ENCODE results near the gene CREM. TPM values are rescaled to one million over a fixed set of nuclear protein-coding genes. Genes with fewer than 3 reads are reported as not detected.

Gene CREM
- total and polyA plus RNA-seq, 10 of the 15 experiments (the other 5 are each of a cell fraction or from before 2014, with no cell fraction given) = 51.3 to 115 (median 70.6) TPM

GRCh38 chr10:35184527-35185171 lies 58.0 kb downstream of the CREM start:
- POLR2A ChIA-PET = interaction anchor here (0.6 to 1.7 kb wide), 5 partner anchors 11 to 57 kb away, joined by 3 to 4 read pairs (median 4); no protein-coding TSS in a partner anchor
- in situ Hi-C loops (cut with MboI) = no loop called here
- peak; percentile 74 for FAIRE-seq
- peak; percentile 42; the same call in 1 of the 2 replicates for TF ChIP-seq TCF7 (IDR thresholded peaks at IDR 0.05; ENCODE audit: borderline replicate concordance)
- TF ChIP-seq PRDM15 (CRISPR knock-in tag; IDR thresholded peaks at IDR 0.05) = no peak
- TF ChIP-seq EZH2 (IDR thresholded peaks at IDR 0.05; ENCODE audit: borderline replicate concordance, control insufficient read depth, low read depth, low read length) = no peak
- peak; percentile 52 for TF ChIP-seq NFIC (IDR thresholded peaks at IDR 0.05; ENCODE audit: low read depth, low read length)
- TF ChIP-seq SPI1 (IDR thresholded peaks at IDR 0.05; ENCODE audit: borderline replicate concordance, insufficient read depth, low read depth, low read length) = peak; percentile 44; the same call in 1 of the 2 replicates
- peak; percentile 67; the same call in 1 of the 2 replicates for TF ChIP-seq ZBTB40 (IDR thresholded peaks at IDR 0.05; ENCODE audit: borderline replicate concordance)
- TF ChIP-seq ETV6 (conservative IDR thresholded peaks at IDR 0.05 in 1 of 2, IDR thresholded peaks at IDR 0.05 in 1 of 2; ENCODE audit: borderline replicate concordance in 1 of 2, low read depth in 1 of 2) = 0 out of 4 replicates have a peak, but pooled peaks of 1 of the 2 experiments have one; percentile 19
- 0 out of 2 replicates have a peak, but pooled peaks have one; percentile 7 for TF ChIP-seq PKNOX1 (IDR thresholded peaks at IDR 0.05)
- no peak for TF ChIP-seq PAX8 (IDR thresholded peaks at IDR 0.05)
- no peak for TF ChIP-seq RBBP5 (conservative IDR thresholded peaks at IDR 0.05)
- peak in 1 of 2 experiments; percentile 51; a peak in 1 of 4 replicates for TF ChIP-seq EP300 (IDR thresholded peaks at IDR 0.05; ENCODE audit: borderline replicate concordance in 1 of 2, control insufficient read depth in 1 of 2, low read depth in 2 of 2, low read length in 2 of 2)
- no peak for TF ChIP-seq NBN (IDR thresholded peaks at IDR 0.05)

More at GRCh38 chr10:35184527-35185171, 58.0 kb downstream of the CREM start:
- ChIA-PET RAD21 (ENCODE audit: unreplicated experiment) (interaction anchor here (0.8 to 5.0 kb wide), 12 partner anchors 11 to 57 kb away, joined by 3 to 57 read pairs (median 4); partner anchors contain the start of gene CREM), CTCF (interaction anchor here (0.6 to 5.4 kb wide), 9 partner anchors 10 to 190 kb away, joined by 3 to 54 read pairs (median 5); partner anchors contain the start of gene CREM), SMC1A (ENCODE audit: uncharacterized antibody, unreplicated experiment) (interaction anchor here (0.6 to 4.9 kb wide), 15 partner anchors 11 to 988 kb away, joined by 3 to 48 read pairs (median 6); no protein-coding TSS in a partner anchor)
- no TSS peak for BruUV-seq (replicated peaks)
- H3K4me1 ChIP-seq (ENCODE audit: control insufficient read depth, insufficient read depth, low read length) = peaks cover 22% of the 10 kb centered on the region
- no peaks in the 10 kb centered on the region for H3K27me3 ChIP-seq (replicated peaks in 1 of 2; ENCODE audit: control insufficient read depth in 2 of 2, insufficient read depth in 2 of 2, low read length in 1 of 2)
- peak overlapping the region; percentile 37 for H2AFZ ChIP-seq (ENCODE audit: control insufficient read depth, low read depth, low read length)
- peak overlapping the region; percentile 77 for H3K4me2 ChIP-seq (ENCODE audit: control insufficient read depth, insufficient read depth)
- H3K79me2 ChIP-seq (ENCODE audit: control insufficient read depth, insufficient read depth, low read length) = no peaks in the 10 kb centered on the region
- no peak for DNase-seq (ENCODE audit: low read depth, low spot score)
- H3K9me3 ChIP-seq (replicated peaks; ENCODE audit: control insufficient read depth, insufficient read depth, low read length) = no peaks in the 10 kb centered on the region
- H4K20me1 ChIP-seq (ENCODE audit: control insufficient read depth, insufficient read depth) = no peaks in the 10 kb centered on the region
- H3K9ac ChIP-seq (ENCODE audit: control insufficient read depth, insufficient read depth, low read length) = no peak overlapping the region
- peak; percentile 74 for ATAC-seq
- H3K4me3 ChIP-seq = no peak overlapping the region; the same call in 1 of the 2 replicates
- WGBS (ENCODE audit: insufficient coverage, insufficient replicate concordance, low lambda C conversion rate, missing lambda C conversion rate) = 0% methylated on average over 3 of the region's 4 CpGs
- intact Hi-C loops (cut with micrococcal nuclease; ENCODE audit: unreplicated experiment) = loop anchor here (2.0 kb wide), 2 partner anchors 36 to 58 kb away; partner anchors contain the start of gene CREM
- peak overlapping the region; percentile 74 for H3K27ac ChIP-seq (ENCODE audit: control insufficient read depth, insufficient read depth)
- no peaks in the 10 kb centered on the region; a peak in 1 of 4 replicates for H3K36me3 ChIP-seq (ENCODE audit: control insufficient read depth in 2 of 2, insufficient read depth in 2 of 2, low read length in 1 of 2)

Measured in GM12878 (cell line).